DMS53 (cell line): ENCODE results near the gene CHST15.
A peak's percentile ranks its signal among the peaks of the same experiment; 100 is the strongest.

Experiments used
- DNase-seq: peaks from one replicate; lab custom pipeline; 2025; lab: John Stamatoyannopoulos, UW

The CHST15 gene

GRCh38 chr10:124092860-124093773, at the start of gene CHST15:
TSS of gene CHST15 (minus strand) at chr10:124093598. CDS start at chr10:124046212, 47,386 bp downstream.
- peak; percentile 42 for DNase-seq

GRCh38 chr10:124142960-124143359, 49.6 kb upstream of the CHST15 start:
- DNase-seq: no peak

- DNase-seq: no peak
Observed at GRCh38 chr10:124142006-124142739, 48.8 kb upstream of the CHST15 start.

- no peak for DNase-seq
Observed at GRCh38 chr10:124138883-124139348, 45.5 kb upstream of the CHST15 start.

- DNase-seq: no peak
Observed at GRCh38 chr10:124138195-124138882, 44.9 kb upstream of the CHST15 start.

GRCh38 chr10:124134251-124134893, 41.0 kb upstream of the CHST15 start:
- no peak for DNase-seq

- no peak for DNase-seq
Observed at GRCh38 chr10:124132876-124133275, 39.5 kb upstream of the CHST15 start.

- no peak for DNase-seq
Observed at GRCh38 chr10:124132306-124132705, 38.9 kb upstream of the CHST15 start.

GRCh38 chr10:124131172-124131571, 37.8 kb upstream of the CHST15 start:
- no peak for DNase-seq

GRCh38 chr10:124130198-124130900, 37.0 kb upstream of the CHST15 start:
- DNase-seq: no peak

GRCh38 chr10:124129471-124129870, 36.1 kb upstream of the CHST15 start:
- no peak for DNase-seq

- DNase-seq: no peak
Observed at GRCh38 chr10:124128811-124129145, 35.4 kb upstream of the CHST15 start.

GRCh38 chr10:124127965-124128810, 34.8 kb upstream of the CHST15 start:
- DNase-seq: no peak

- DNase-seq: no peak
Observed at GRCh38 chr10:124127563-124127962, 34.2 kb upstream of the CHST15 start.

GRCh38 chr10:124126983-124127385, 33.6 kb upstream of the CHST15 start:
- DNase-seq: no peak

- DNase-seq: no peak
Observed at GRCh38 chr10:124126145-124126982, 33.0 kb upstream of the CHST15 start.

GRCh38 chr10:124125305-124126116, 32.1 kb upstream of the CHST15 start:
- DNase-seq: peak; percentile 31

- no peak for DNase-seq
Observed at GRCh38 chr10:124124769-124125161, 31.4 kb upstream of the CHST15 start.
